B cell (primary cell): ENCODE measurements around the gene B3GAT3.

Source experiments
- EZH2 ChIP-seq: IDR thresholded peaks from 2 replicates; pipeline ENCODE4 v1.6.1; 2012; ENCODE audit warnings: borderline replicate concordance, low read depth, mild to moderate bottlenecking, moderate library complexity, low read length; ENCODE audit not compliant: insufficient read depth, poor library complexity, severe bottlenecking
- TF ChIP-seq, protein P1 (sequence below): fragments of 200-600 bp; IDR thresholded peaks from one replicate; pipeline ENCODE4 v1.8.0; 2022; ENCODE audit warnings: antibody characterized with exemption, mild to moderate bottlenecking

DNA sequence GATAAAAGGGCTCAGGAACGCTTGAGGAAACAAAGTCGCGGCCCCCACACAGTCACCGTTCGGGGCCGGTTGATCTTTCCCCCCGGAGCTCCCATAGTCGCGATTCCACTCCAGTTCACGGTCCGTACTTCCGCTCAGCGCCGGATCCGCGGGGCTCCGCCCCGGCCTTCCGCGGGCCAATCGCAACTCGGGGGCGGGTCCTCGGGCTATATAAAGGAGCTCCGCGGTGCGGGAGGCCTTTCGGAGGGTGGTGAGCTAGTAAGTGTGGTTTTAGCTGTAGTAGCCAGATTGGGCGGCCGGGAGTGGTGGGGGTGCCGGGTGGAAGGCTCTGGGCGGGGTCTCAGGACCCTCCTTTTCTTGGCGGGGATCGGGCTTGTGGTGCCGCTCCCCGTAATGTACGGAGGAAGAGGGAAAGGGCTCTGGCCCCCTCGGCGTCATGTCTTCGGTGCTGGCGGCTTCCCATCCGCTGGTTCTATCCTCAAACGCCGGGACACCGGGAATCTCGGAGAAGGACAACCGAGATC is 43.4 kb upstream of the B3GAT3 start, which contains the start of the genes C11orf98 and CSKMT:
- TF ChIP-seq, protein P1, sequence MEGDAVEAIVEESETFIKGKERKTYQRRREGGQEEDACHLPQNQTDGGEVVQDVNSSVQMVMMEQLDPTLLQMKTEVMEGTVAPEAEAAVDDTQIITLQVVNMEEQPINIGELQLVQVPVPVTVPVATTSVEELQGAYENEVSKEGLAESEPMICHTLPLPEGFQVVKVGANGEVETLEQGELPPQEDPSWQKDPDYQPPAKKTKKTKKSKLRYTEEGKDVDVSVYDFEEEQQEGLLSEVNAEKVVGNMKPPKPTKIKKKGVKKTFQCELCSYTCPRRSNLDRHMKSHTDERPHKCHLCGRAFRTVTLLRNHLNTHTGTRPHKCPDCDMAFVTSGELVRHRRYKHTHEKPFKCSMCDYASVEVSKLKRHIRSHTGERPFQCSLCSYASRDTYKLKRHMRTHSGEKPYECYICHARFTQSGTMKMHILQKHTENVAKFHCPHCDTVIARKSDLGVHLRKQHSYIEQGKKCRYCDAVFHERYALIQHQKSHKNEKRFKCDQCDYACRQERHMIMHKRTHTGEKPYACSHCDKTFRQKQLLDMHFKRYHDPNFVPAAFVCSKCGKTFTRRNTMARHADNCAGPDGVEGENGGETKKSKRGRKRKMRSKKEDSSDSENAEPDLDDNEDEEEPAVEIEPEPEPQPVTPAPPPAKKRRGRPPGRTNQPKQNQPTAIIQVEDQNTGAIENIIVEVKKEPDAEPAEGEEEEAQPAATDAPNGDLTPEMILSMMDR: no peak
- TF ChIP-seq EZH2: no peak
